GM12878 (cell line): Measurements from ENCODE around the gene LMF1. TPM values are rescaled to one million over a fixed set of nuclear protein-coding genes. Genes with fewer than 3 reads are reported as not detected.

ENCODE experiments used
- ATAC-seq: fragments of 200-7000 bp; cut with Tn5 transposase; 3 replicates; pipeline ENCODE4 v1.9.1; 2020; ENCODE audit warnings: mild to moderate bottlenecking, moderate library complexity
- BruUV-seq: library from RNA; stranded (reverse); fragments of 400-500 nt; replicated peaks from 2 replicates; lab custom pipeline; 2021; lab: Mats Ljungman, UMichigan
- CTCF ChIA-PET: fragments of 300-600 bp; sonication (Branson Sonifier 250); formaldehyde crosslinking; extraction: SDS; loops from one replicate; lab custom pipeline; 2021; ENCODE audit warnings: inconsistent platforms; lab: Yijun Ruan, JAX
- POLR2A ChIA-PET: fragments of 350-600 bp; formaldehyde crosslinking; extraction: SDS; loops from one replicate; lab custom pipeline; 2021; ENCODE audit warnings: inconsistent platforms; lab: Charles Lee
- RAD21 ChIA-PET: fragments of 300-600 bp; sonication (Branson Sonifier 250); formaldehyde crosslinking; loops from one replicate; lab custom pipeline; 2023; ENCODE audit warnings: antibody characterized with exemption; ENCODE audit not compliant: unreplicated experiment; lab: Charles Lee
- SMC1A ChIA-PET: fragments of 300-600 bp; sonication (Branson Sonifier 250); formaldehyde crosslinking; loops from one replicate; lab custom pipeline; 2023; ENCODE audit not compliant: unreplicated experiment, uncharacterized antibody; lab: Charles Lee
- DNase-seq: peaks from one replicate; pipeline ENCODE4 v3.0.0-alpha.2; 2011; ENCODE audit warnings: low read depth, low spot score
- FAIRE-seq: peaks from 3 replicates; lab custom pipeline; 2011; peaks lifted over from hg19 to GRCh38; lab: Jason Lieb, UNC
- H2AFZ ChIP-seq: 2 replicates; pipeline ENCODE4 v1.6.0; 2011; ENCODE audit warnings: low read depth, low read length, control low read depth; ENCODE audit not compliant: control insufficient read depth
- H3K27ac ChIP-seq: 2 replicates; pipeline ENCODE4 v1.5.1; 2011; ENCODE audit warnings: control low read depth; ENCODE audit not compliant: control insufficient read depth, insufficient read depth
- H3K27me3 ChIP-seq, 2 experiments: replicated peaks in 1 of 2; 2 replicates each; pipeline versions ENCODE4 v1.6.0 to v1.6.1; 2011; ENCODE audit warnings: low read length in 1 of 2; ENCODE audit not compliant: control insufficient read depth in 2 of 2, insufficient read depth in 2 of 2
- H3K36me3 ChIP-seq, 2 experiments: 2 replicates each; pipeline ENCODE4 v1.5.1; 2011; ENCODE audit warnings: low read length in 1 of 2; ENCODE audit not compliant: control insufficient read depth in 2 of 2, insufficient read depth in 2 of 2
- H3K4me1 ChIP-seq: 2 replicates; pipeline ENCODE4 v1.6.1; 2011; ENCODE audit warnings: mild to moderate bottlenecking, low read length, moderate library complexity, mixed read lengths; ENCODE audit not compliant: control insufficient read depth, insufficient read depth
- H3K4me2 ChIP-seq: 2 replicates; pipeline ENCODE4 v1.6.0; 2011; ENCODE audit warnings: control low read depth; ENCODE audit not compliant: control insufficient read depth, insufficient read depth
- H3K4me3 ChIP-seq: fragments of 200-600 bp; sonication (generic); 2 replicates; pipeline ENCODE4 v1.5.1; 2016
- H3K79me2 ChIP-seq: 2 replicates; pipeline ENCODE4 v1.6.0; 2011; ENCODE audit warnings: low read length; ENCODE audit not compliant: control insufficient read depth, insufficient read depth
- H3K9ac ChIP-seq: 2 replicates; pipeline ENCODE4 v1.8.0; 2011; ENCODE audit warnings: low read length, control low read depth, mixed read lengths; ENCODE audit not compliant: control insufficient read depth, insufficient read depth
- H3K9me3 ChIP-seq: replicated peaks from 3 replicates; pipeline ENCODE4 v1.5.1; 2011; ENCODE audit warnings: mild to moderate bottlenecking, low read length; ENCODE audit not compliant: control insufficient read depth, insufficient read depth
- H4K20me1 ChIP-seq: 2 replicates; pipeline ENCODE4 v1.6.0; 2011; ENCODE audit not compliant: control insufficient read depth, insufficient read depth
- CHD1 ChIP-seq: IDR thresholded peaks from 2 replicates; pipeline ENCODE4 v1.6.1; 2012; ENCODE audit warnings: low read depth, low read length, improper control_type of control experiment
- EZH2 ChIP-seq: IDR thresholded peaks from 2 replicates; pipeline ENCODE4 v1.6.1; 2012; ENCODE audit warnings: low read depth, mild to moderate bottlenecking, control low read depth, inconsistent platforms, low read length, borderline replicate concordance; ENCODE audit not compliant: control insufficient read depth
- FOS ChIP-seq: IDR thresholded peaks from 3 replicates; pipeline ENCODE4 v1.6.1; 2011; ENCODE audit warnings: borderline replicate concordance; ENCODE audit not compliant: insufficient read length; ENCODE audit errors: extremely low read depth
- HCFC1 ChIP-seq: fragments of 150-350 bp; IDR thresholded peaks from 2 replicates; pipeline ENCODE4 v1.6.1; 2014; ENCODE audit warnings: low read length
- HSF1 ChIP-seq: fragments of 150-350 bp; IDR thresholded peaks from 2 replicates; pipeline ENCODE4 v1.6.1; 2014; ENCODE audit warnings: mild to moderate bottlenecking, low read depth, low read length
- MEF2B ChIP-seq: fragments of 450-650 bp; IDR thresholded peaks from 2 replicates; pipeline ENCODE4 v1.6.1; 2018; ENCODE audit warnings: mild to moderate bottlenecking, moderate library complexity; ENCODE audit not compliant: partially characterized antibody, poor library complexity, severe bottlenecking
- MXI1 ChIP-seq: fragments of 150-350 bp; IDR thresholded peaks from 2 replicates; pipeline ENCODE4 v1.6.1; 2011; ENCODE audit warnings: low read depth, mild to moderate bottlenecking, inconsistent platforms, low read length, improper control_type of control experiment
- RCOR1 ChIP-seq: conservative IDR thresholded peaks from 2 replicates; pipeline ENCODE4 v1.6.1; 2012; ENCODE audit warnings: low read depth, low read length, improper control_type of control experiment
- SP1 ChIP-seq: IDR thresholded peaks from one replicate; pipeline ENCODE4 v1.6.1; 2011; ENCODE audit warnings: low read depth, low read length
- TCF12 ChIP-seq: IDR thresholded peaks from 2 replicates; pipeline ENCODE4 v1.6.1; 2011; ENCODE audit warnings: low read depth, mild to moderate bottlenecking, low read length
- WGBS: methylation state at CpG from one replicate; pipeline ENCODE4 v1.1.6; 2016; ENCODE audit warnings: low lambda C conversion rate; ENCODE audit not compliant: insufficient replicate concordance, insufficient coverage; ENCODE audit errors: missing lambda C conversion rate; 5-methylcytosine and 5-hydroxymethylcytosine counted together
- in situ Hi-C: fragments of 300-500 bp; cut with MboI; formaldehyde crosslinking; loops from 9 replicates; pipeline ENCODE4 v1.14.3; 2018; ENCODE audit warnings: mixed read lengths
- intact Hi-C: fragments of 100-400 bp; cut with micrococcal nuclease; formaldehyde crosslinking; loops from one replicate; pipeline ENCODE4 v1.14.2; 2022; ENCODE audit not compliant: unreplicated experiment
- polyA plus RNA-seq, 11 experiments: library from polyadenylated mRNA; depleted of rRNA in 4 of 11; unstranded in 6 of 11; stranded (reverse) in 5 of 11; fragments of >200 nt; fragmentation: Nextera tagmentation in 4 of 11; fragmentation: Illumina TruSeq in 1 of 11; extraction: Ambion mirVana in 4 of 11; extraction: Trizol in 1 of 11; gene quantifications; 1 replicate in 1 of 11; 2 replicates in 10 of 11; pipeline versions ENCODE4 v1.2.1 to v1.2.3, GENCODE V29; 2011 to 2016; ENCODE audit warnings: inconsistent platforms in 2 of 11, missing spikeins in 2 of 11, low read depth in 1 of 11
- total RNA-seq, 4 experiments: library from RNA; depleted of rRNA in 3 of 4; stranded (reverse); fragments of >200 nt in 3 of 4; fragmentation: Illumina TruSeq in 1 of 4; extraction: Trizol in 1 of 4; gene quantifications; 2 replicates each; pipeline versions ENCODE4 v1.2.1 to v1.2.3, GENCODE V29; 2013 to 2021

The LMF1 gene
- total and polyA plus RNA-seq, 10 of the 15 experiments (the other 5 are each of a cell fraction or from before 2014, with no cell fraction given), result 0.18 to 3.2 (median 1.4) TPM; not detected in 1

GRCh38 chr16:825341-826061 is 145.3 kb downstream of the LMF1 start:
- Histone ChIP-seq H3K27ac (no peak overlapping the region), H2AFZ (no peak overlapping the region), H3K4me3 (no peak overlapping the region), H3K36me3 (no peaks in the 10 kb centered on the region), H3K9me3 (no peaks in the 10 kb centered on the region; the same call in 2 of the 3 replicates), H3K27me3 (no peaks in the 10 kb centered on the region), H3K4me1 (no peaks in the 10 kb centered on the region), H3K4me2 (no peak overlapping the region), H3K79me2 (no peaks in the 10 kb centered on the region), H4K20me1 (no peaks in the 10 kb centered on the region), H3K9ac (no peak overlapping the region)
- BruUV-seq, result no TSS peak
- CTCF ChIA-PET, result no interaction called here
- POLR2A ChIA-PET, result no interaction called here
- intact Hi-C loops, result no loop called here
- ATAC-seq, result no peak
- in situ Hi-C loops, result no loop called here
- no peak for FAIRE-seq
- 62% methylated on average over 34 of the region's 36 CpGs for WGBS
- TF ChIP-seq CHD1, result no peak
- no peak for TF ChIP-seq MEF2B
- TF ChIP-seq MXI1, result no peak
- TF ChIP-seq EZH2, result no peak
- no peak for TF ChIP-seq SP1
- no peak for TF ChIP-seq RCOR1
- TF ChIP-seq TCF12, result no peak
- TF ChIP-seq HCFC1, result no peak
- no peak for TF ChIP-seq HSF1
- no peak for TF ChIP-seq FOS
- RAD21 ChIA-PET, result no interaction called here
- no peak for DNase-seq
- SMC1A ChIA-PET, result no interaction called here
